Stimulated activated CD4-positive, alpha-beta T cell treated with anti-CD3 and anti-CD28 coated beads, Interleukin-12 subunit alpha, Interleukin-12 subunit beta, amount 100 ng/mL, for 24 hours (primary cell): Measurements from ENCODE around the gene DPH7.
"Not testable (repeated sequence)": the region's sequence is repeated elsewhere in the genome, so short reads cannot be mapped to it uniquely, and the experiment has no call there.

Experiments used
- DNase-seq, 2 experiments: peaks; one replicate each; pipeline ENCODE4 v3.0.0-alpha.2; 2020; ENCODE audit warnings: low read depth in 2 of 2

DPH7 gene

DNA sequence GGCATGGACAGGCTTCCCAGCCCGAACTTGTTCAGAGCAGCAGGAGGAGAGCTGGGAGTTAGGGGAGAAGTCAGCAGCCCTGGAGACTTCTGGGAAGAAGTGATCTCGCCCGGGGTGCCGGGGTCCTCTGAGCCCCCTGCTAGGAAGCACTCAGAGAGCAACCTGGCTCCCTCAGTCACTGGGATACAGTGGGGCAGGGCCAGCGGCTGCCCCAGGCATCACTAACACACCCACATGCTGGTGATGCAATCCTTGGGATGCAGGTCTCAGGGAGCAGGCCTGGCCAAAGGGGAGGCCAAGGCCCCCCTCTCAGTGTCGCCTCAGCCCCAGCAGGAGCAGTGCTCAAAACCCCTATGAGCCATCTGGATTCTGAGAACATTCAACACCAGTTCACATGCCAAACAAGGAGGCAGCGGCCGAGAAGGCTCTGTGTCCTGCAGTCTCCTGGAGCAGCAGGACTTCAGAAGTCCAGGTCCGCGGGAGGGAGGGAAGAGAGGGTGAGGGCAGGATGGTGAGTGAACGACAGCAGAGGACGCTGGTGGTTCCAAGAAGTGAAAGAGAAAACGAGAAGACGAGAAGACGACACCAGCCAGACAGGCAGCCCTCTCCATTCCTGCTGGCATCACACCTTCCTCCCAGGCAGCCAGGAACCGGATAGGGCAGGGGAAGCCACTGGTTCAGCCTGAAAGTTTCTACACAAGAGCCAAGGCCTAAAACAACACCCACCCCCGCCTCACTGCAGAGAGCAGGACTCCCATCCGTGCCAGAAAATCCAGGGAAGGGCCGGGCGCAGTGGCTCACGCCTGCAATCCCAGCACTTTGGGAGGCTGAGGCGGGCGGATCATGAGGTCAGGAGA lies 30.8 kb downstream of the DPH7 start:
- DNase-seq, result no peak

DNA sequence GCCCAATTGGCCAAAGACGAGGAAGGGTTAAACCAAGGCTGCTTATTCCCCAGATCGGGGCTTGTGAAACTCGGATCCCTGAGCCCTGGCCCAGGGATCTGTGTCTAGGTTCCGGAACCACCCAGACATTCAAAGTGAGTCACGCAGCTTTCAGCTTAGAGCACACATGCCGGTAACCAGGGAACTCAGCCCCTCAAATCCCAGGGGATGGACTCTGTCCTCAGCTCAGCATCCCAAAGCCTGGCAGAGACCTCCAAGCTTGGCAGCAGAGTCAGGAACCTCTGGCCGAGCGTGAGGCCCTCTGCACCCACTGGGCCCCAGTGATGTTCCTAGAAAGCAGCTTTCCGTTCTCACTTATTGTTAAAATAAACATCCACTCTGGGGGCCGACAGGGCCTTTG lies 33.6 kb downstream of the DPH7 start:
- DNase-seq, result no peak

DNA sequence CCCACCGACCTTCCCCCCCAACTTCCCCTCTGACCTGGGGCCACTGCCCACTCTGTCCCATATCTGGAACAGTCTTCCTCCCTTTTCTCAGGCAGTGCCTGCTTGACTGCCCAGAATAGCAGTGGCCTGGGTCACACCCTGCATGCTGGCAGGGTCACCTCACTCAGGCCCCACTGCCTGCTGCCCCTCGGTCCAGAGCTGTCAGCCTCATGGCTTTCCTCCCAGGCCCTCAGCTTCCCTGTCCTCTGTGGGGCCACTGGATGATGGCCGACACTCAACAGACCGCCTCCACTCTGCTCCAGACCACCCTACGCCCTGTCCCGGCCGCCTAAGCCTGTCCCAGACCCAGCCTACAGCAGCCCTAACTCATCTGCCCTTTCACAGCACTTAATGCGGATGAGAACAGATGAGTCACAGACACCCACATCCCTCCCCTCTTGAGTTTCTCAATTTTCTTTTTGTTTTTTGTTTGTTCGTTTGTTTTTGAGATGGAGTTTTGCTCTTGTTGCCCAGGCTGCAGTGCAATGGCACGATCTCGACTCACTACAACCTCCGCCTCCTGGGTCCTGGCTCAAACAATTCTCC lies 34.5 kb downstream of the DPH7 start:
- no peak for DNase-seq

DNA sequence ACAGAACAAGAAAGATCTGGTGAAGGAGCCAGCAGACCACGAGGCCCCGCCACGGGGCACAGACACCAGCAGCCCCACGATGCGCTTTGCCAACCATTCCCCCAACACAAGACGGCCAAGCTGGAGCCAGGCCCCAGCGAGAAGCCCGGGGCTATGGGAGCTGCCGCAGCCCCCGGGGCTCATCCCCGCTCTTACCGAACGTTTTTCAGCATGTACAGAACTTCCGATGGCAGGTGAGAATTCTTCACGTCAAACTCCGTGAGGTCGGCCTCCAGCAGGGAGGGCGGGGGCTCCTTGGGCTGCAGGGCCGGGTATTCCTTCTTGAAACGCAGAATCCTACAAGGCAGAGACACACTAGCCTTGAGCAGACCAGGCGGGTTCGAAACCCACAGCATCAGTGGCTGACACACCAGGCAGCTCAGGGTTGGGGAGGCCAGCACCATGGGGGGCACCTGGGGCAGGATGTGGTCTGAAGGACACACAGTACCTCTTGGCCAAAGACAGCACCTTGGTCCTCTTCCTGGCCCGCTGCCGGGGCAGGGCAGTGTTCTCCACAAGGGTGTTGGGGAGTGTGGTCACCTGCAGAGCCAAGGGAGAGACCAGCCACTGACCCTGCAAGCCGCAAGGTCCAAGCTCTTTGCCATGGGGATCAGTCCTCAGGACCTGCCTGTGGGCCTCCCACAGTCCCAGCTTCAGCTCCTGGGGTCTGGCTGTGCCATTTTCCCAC lies 35.3 kb downstream of the DPH7 start:
- DNase-seq, result no peak

DNA sequence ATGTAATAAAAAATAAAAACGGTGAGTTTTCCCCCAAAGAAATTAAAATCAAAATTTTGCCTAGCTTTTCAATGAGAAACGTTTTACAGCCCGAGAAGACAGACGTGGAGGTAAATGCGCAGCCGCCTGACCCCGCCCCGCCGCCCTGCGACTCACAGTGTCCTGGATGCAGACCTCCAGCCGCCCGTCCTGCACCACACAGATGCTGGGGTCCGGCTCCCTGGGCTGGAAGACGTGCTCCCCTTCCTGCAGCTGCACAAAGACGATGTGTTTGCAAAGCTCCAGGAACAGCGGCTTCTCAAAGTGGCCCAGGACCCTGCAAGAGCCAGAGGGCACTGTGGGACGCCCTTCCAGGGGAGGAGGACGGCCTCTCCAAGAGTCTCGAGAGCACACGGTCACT lies 36.2 kb downstream of the DPH7 start:
- DNase-seq, result no peak

DNA sequence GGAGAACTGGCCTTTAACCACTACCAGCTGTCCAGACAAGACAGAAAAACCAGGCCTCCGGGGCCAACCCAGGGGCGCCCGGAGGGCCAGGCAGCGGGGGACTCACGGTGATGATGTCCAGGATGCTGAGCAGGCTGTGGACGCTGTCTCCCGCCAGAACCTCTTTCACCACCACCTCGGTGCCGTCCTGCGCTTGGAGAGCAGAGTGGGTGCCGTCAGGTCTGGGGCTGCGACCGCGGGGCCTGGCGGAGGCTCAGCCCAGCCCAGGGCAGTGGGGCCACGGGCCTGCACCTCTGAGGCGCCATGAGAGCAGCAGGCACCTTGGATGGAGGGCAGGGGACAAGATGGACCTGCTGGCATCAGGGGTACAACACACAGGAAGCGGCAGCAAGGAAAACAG lies 38.2 kb downstream of the DPH7 start:
- DNase-seq, result no peak

DNA sequence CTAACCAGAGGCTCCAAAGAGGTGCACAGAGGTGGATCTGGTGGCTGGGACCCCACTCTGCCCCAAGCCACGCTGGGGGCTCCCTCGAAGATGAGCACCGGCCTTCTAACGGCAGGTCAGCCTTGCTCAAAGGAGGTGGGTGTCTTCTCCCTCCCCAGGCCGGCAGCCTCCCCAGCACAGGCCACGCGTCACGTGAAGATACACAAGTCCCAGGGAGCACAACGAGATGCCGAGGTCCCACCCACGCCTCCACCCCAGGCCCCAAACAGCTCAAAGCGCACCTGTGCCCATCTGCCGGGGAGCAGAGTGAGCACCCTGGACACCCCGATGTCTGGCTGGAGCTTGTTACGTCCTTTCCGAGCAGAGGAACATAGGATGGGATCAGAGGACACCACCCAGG lies 40.7 kb downstream of the DPH7 start:
- DNase-seq, result no peak

DNA sequence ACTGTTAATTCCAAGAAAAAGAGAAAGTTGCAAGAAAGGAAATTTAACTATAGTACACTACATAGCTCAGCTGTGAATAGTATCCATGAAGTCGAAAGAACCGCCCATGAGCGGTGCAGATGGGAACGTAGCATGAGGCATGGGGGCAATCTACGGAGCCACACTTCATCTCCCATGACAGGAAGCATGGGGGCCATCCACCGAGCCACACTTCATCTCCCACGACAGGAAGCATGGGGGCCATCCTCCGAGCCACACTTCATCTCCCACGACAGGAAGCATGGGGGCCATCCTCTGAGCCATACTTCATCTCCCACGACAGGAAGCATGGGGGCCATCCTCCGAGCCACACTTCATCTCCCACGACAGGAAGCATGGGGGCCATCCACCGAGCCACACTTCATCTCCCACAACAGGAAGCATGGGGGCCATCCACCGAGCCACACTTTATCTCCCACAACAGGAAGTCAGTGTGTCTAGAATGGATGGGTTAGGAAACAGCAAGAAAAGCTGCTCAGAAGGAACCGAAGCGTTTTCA lies 42.1 kb downstream of the DPH7 start:
- DNase-seq, result not testable (repeated sequence)

DNA sequence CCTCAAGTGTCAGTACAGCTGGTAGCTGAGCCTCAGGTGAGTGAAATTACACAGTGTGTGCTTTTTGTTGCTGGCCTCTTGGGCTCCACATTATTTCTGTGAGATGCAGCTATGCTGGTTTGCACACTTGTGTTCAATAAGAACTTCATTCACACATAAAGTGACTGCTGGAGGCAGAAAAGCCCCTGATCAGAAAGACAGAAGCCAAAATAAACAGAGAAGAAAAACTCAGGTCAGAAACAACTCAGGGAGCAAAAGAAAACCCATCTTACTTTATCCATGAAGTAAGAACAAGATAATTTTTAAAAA lies 43.7 kb downstream of the DPH7 start:
- DNase-seq, result no peak

DNA sequence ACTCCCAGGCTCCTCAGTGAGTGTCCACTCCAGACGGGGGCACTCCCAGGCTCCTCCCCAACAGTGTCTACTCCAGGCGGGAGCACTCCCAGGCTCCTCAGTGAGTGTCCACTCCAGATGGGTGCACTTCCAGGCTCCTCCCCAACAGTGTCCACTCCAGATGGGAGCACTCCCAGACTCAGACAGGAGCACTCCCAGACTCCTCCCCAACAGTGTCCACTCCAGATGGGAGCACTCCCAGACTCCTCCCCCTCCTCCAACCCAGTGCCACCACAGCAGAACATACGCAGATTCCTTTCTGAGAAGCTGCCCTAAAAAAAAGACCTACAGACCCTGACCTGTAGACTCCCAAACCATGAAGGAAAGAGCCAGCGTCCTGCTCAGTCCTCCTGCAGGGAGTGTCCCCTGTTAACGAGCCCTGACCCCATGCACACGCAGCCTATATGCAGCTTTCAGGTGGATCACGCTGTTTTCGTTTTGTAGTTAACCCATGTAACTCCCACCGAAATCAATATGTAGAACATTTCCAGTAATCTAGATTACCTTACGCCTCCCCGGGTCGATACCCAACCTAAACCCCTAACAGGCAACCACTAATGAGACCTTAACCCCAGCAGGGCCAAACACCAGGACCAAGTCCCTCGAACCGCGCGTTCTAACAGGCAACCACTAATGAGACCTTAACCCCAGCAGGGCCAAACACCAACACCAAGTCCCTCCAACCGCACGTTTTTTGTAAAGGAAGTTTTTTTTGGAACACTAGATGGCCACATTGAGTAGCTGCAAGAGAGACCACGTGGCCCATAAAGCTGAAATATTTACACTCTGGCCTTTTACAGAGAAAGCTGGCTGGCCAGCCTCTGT lies 44.2 kb downstream of the DPH7 start:
- no peak for DNase-seq

DNA sequence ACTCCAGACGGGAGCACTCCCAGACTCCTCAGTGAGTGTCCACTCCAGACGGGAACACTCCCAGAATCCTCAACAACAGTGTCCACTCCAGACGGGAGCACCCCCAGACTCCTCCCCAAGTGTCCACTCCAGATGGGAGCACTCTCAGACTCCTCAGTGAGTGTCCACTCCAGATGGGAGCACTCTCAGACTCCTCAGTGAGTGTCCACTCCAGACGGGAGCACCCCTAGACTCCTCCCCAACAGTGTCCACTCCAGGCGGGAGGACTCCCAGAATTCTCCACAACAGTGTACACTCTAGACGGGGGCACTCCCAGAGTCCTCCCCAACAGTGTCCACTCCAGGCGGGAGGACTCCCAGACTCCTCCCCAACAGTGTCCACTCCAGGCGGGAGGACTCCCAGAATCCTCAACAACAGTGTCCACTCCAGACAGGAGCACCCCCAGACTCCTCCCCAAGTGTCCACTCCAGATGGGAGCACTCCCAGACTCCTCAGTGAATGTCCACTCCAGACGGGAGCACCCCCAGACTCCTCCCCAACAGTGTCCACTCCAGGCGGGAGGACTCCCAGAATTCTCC lies 45.7 kb downstream of the DPH7 start:
- not testable (repeated sequence) for DNase-seq

DNA sequence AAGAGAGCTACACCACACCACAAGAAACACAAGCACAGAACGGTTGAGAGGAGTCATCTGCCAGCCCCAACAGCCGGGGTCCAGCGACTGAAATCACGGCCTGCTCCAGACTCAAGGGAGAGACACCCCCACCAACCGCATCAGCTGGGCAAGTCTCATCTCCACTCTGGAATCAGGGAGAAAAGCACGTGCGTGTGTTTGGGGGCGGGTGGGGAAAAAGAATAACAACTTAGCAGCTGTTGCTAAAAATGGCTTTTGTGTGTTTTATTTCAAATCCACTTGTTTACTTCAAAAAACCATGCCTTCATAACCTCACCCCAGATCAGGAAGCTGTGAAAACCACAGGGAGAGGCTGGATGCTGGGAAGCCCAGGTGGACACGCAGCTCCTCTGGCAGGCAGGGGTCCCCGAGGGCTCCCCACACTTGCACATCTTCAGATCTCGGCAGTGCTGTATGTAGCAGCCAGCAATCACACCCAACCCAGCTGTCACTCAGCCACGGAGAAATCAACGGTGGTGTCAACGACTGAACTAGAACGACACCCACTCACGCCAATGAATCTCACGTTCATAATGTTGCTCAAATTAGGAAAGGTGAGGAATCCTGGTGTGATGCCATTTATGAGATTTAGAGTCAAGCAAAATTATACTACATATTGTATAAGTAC lies 47.5 kb downstream of the DPH7 start:
- DNase-seq, result no peak

DNA sequence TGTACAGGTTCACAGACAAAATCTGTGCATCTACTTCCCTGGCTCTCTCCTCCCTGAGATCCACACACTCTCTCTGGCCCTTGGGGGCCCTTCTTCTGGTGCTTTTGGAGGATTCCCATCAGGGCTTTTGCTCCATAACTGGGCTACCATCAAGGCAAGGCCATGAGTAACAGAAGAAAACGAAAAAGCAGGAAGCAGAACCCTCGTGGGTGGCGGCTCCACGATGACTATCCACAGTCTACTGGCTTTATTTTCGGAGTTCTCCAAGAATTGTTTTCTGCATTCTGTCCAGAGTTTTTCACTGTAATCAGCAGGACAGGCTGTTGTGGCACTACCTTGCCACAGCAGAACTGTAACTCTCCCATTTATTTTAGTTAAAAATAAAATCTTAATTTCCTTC lies 48.4 kb downstream of the DPH7 start:
- DNase-seq, result no peak

DNA sequence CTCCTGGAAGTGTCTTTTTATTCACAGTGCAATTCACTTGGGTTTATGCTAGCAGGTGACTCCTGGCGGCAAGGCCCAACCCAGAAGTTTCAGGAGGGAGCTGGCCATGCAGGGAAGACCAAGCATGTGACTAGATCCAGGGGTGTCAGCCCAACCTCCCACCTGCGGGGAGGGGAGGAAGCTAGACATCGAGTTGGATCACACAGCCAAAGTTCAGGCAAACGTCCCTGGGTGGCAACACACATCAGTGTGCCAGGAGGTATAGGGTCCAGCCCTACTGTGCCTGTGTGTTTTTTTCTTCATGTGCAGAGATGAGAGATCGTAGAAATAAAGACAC lies 53.8 kb downstream of the DPH7 start:
- DNase-seq, result no peak

DNA sequence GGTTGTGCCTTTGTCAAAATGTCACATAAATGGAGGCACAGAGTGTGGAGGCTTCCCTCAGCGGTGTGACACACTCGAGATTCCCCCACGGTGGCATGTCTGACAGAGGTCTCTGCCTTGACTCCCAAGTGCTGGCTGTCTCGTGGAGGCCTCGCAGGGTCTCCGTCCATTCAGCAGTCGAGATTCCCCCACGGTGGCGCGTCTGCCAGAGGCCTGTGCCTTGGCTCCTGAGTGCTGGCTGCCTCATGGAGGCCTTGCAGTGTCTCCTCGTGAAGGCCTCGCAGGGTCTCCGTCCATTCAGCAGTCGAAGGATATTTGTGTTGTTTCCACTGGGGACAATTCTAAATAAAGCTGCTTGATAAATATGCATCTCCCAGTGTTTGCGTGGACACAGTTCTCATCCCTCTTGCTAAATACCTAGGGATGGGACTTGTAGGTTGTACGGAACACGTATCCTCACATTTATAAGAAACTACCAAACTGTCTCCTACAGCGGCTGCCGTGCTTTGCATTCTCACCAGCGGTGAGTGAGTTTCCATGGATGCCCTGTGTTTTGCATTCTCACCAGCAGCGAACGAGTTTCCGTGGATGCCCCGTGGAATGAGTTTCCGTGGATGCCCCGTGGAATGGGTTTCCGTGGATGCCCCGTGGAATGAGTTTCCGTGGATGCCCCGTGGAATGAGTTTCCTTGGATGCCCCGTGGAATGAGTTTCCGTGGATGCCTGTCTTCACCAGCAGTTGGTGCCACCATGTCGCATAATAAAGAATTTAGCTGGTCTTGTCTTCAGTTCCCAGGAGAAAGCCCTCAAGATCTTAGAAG lies 54.4 kb downstream of the DPH7 start:
- DNase-seq, result no peak

DNA sequence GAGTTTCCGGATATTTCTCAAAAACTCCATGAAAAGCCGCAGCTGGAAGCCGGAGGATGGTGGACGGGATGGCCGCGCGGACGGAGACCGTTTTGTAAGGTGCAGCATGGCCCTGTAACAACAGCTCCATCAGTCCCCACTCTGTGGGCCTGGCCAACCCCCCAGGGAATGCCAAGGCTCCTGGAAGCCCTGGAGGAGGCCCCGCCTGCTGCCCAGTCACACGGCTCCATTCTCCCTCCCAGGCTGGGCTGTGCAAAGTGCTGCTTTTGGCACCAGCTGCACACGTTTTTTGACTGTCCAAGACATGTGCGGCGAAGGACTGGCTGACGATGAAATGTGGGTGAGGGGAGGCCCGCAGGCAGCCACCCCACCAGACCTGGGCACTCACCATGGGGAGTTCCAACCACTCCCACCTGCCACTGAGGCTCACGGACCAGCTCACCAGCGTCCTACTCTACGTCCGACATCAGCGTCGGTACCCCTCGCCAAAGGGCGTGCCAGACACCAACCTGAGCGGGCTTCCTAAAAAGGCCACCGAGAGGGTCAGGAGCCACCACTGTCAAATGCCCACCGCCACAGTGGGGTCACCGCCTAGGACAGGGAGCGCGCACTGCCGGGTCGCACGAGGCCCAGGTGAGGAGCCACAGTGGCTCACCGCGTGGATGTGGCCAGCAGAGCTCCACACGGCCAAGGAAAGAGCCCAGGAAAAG lies 55.8 kb downstream of the DPH7 start:
- no peak for DNase-seq

DNA sequence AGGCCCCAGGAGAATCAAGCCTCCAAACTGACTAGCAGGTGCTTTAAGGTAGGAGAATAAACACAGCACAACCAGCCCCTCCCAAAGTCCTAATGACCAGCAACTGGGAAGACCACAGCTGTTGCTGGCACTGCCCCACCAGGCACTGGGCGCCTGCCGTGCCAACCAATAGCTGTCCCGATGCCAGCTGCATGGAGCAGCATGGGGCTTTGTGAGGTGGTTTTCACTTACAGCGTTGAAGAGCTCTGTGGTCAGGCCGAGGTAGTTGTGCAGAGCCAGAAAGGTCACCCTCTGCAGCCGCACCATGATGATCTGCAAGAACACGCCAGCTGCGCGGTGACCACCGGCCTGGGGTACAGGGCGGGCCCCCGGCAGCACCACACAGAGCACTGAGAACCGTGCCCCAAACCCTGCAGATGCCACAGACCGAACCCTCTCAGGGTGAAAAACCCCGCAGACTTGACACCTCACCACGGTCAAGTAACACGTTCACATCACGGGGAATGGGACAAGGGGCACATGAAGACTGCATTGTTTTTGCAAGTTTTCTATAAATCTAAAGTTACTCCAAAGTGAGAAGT lies 57.2 kb downstream of the DPH7 start:
- DNase-seq, result no peak

DNA sequence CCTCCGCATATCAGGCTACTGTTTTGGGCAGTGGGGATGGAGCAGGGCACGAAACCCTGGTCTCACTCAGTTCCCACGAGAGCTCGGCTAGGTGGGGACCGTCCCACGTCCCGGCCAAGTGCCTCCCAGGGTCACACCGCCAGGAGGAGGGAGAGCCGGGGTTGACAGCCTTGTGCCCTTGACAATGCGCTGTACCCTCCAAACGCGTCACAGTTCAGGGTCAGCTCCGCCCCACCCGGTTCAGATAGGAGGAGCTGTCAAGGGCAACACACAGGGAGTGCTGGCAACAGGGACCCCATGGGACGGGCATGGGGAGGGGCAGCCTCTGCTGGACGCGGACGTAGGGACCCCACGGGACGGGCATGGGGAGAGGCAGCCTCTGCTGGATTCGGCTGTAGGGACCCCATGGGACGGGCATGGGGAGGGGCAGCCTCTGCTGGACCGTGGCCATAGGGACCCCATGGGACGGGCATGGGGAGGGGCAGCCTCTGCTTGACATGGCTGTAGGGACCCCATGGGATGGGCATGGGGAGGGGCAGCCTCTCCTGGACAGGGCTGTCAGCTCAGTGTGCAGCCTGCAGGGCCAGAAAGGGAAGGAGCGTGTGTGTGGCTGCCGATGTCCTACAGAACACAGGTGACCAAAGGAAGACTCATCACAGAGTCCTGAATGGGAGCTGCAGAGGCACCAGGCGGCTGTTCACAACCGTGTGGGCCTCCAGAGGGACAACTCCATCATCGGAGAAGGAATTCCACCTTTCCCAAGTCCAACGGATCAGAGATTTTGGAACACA lies 57.9 kb downstream of the DPH7 start:
- DNase-seq, result no peak
